SK-N-MC (cell line): ENCODE data around the gene CDC42EP1.
"Not testable (repeated sequence)": the region's sequence is repeated elsewhere in the genome, so short reads cannot be mapped to it uniquely, and the experiment has no call there.

ENCODE experiments used
- EZH2 ChIP-seq: fragments of 200-600 bp; sonication (generic); IDR thresholded peaks from one replicate; pipeline ENCODE4 v1.6.1; 2017; ENCODE audit warnings: antibody characterized with exemption
- POLR2AphosphoS5 ChIP-seq: IDR thresholded peaks from 2 replicates; pipeline ENCODE4 v1.6.1; 2012; ENCODE audit warnings: mild to moderate bottlenecking, low read depth, low read length, borderline replicate concordance

- not testable (repeated sequence) for TF ChIP-seq POLR2AphosphoS5, EZH2
Observed at GRCh38 chr22:37527952-37528351, 32.3 kb upstream of the CDC42EP1 start.
